H9 (cell line): ENCODE results near the gene ETV7. TPM values are rescaled to one million over a fixed set of nuclear protein-coding genes. Genes with fewer than 3 reads are reported as not detected.

Experiments used
- DNase-seq: peaks from one replicate; pipeline ENCODE4 v3.0.0-alpha.2; 2017
- H2AFZ ChIP-seq: one replicate; pipeline ENCODE4 v1.6.1; 2013; ENCODE audit warnings: mild to moderate bottlenecking, low read length, control low read depth, moderate library complexity
- H2AK5ac ChIP-seq: 2 replicates; pipeline ENCODE4 v1.6.1; 2013; ENCODE audit warnings: low read length, control low read depth, mixed read lengths; ENCODE audit not compliant: insufficient read length
- H2BK120ac ChIP-seq: one replicate; pipeline ENCODE4 v1.6.1; 2013; ENCODE audit warnings: low read depth, mild to moderate bottlenecking, low read length, control low read depth, inconsistent platforms; ENCODE audit not compliant: poor library complexity, severe bottlenecking
- H2BK12ac ChIP-seq: 2 replicates; pipeline ENCODE4 v1.6.1; 2013; ENCODE audit warnings: low read length, control low read depth, mixed read lengths, low read depth; ENCODE audit not compliant: insufficient read length
- H2BK15ac ChIP-seq: 2 replicates; pipeline ENCODE4 v1.6.1; 2013; ENCODE audit warnings: low read depth, low read length, control low read depth
- H2BK20ac ChIP-seq: one replicate; pipeline ENCODE4 v1.6.1; 2013; ENCODE audit warnings: low read depth, mild to moderate bottlenecking, low read length, control low read depth, inconsistent platforms; ENCODE audit not compliant: poor library complexity, severe bottlenecking
- H2BK5ac ChIP-seq: 2 replicates; pipeline ENCODE4 v1.6.1; 2013; ENCODE audit warnings: low read length, control low read depth, mixed read lengths; ENCODE audit not compliant: insufficient read length
- H3K14ac ChIP-seq: 2 replicates; pipeline ENCODE4 v1.6.1; 2013; ENCODE audit warnings: low read length, control low read depth; ENCODE audit not compliant: insufficient read depth
- H3K18ac ChIP-seq: 2 replicates; pipeline ENCODE4 v1.6.1; 2013; ENCODE audit warnings: low read depth, mild to moderate bottlenecking, mixed read lengths, low read length, control low read depth; ENCODE audit not compliant: insufficient read length
- H3K23ac ChIP-seq: 2 replicates; pipeline ENCODE4 v1.6.1; 2013; ENCODE audit warnings: low read length, control low read depth, mixed read lengths, low read depth; ENCODE audit not compliant: insufficient read length
- H3K23me2 ChIP-seq: 2 replicates; pipeline ENCODE4 v1.6.1; 2013; ENCODE audit warnings: low read depth, mild to moderate bottlenecking, mixed read lengths, low read length, control low read depth; ENCODE audit not compliant: insufficient read length, poor library complexity, severe bottlenecking
- H3K27ac ChIP-seq: 2 replicates; pipeline ENCODE4 v1.5.1; 2013; ENCODE audit warnings: low read length, control low read depth, mixed read lengths, low read depth; ENCODE audit not compliant: insufficient read length
- H3K27me3 ChIP-seq: 2 replicates; pipeline ENCODE4 v1.6.1; 2013; ENCODE audit warnings: low read length, control low read depth, inconsistent platforms; ENCODE audit not compliant: insufficient read depth
- H3K4ac ChIP-seq: 2 replicates; pipeline ENCODE4 v1.6.1; 2013; ENCODE audit warnings: low read depth, mild to moderate bottlenecking, control low read depth, inconsistent platforms, low read length, moderate library complexity
- H3K4me1 ChIP-seq: 2 replicates; pipeline ENCODE4 v1.6.1; 2013; ENCODE audit warnings: low read length, control low read depth, inconsistent platforms; ENCODE audit not compliant: insufficient read depth
- H3K4me2 ChIP-seq: 2 replicates; pipeline ENCODE4 v1.6.1; 2013; ENCODE audit warnings: low read length, control low read depth, mixed read lengths; ENCODE audit not compliant: insufficient read length, insufficient read depth
- H3K56ac ChIP-seq: 2 replicates; pipeline ENCODE4 v1.6.1; 2013; ENCODE audit warnings: low read depth, mild to moderate bottlenecking, mixed read lengths, low read length, control low read depth; ENCODE audit not compliant: insufficient read length
- H3K79me1 ChIP-seq: 2 replicates; pipeline ENCODE4 v1.6.1; 2013; ENCODE audit warnings: low read depth, mild to moderate bottlenecking, moderate library complexity, low read length, control low read depth, inconsistent platforms; ENCODE audit not compliant: insufficient read depth, poor library complexity, severe bottlenecking
- H3K79me2 ChIP-seq: 2 replicates; pipeline ENCODE4 v1.6.1; 2013; ENCODE audit warnings: low read length, control low read depth, inconsistent platforms; ENCODE audit not compliant: insufficient read depth
- H3K9ac ChIP-seq: 2 replicates; pipeline ENCODE4 v1.6.1; 2013; ENCODE audit warnings: low read length, control low read depth, mixed read lengths; ENCODE audit not compliant: insufficient read length; ENCODE audit errors: extremely low read depth
- H3K9me3 ChIP-seq: one replicate; pipeline ENCODE4 v1.6.1; 2013; ENCODE audit warnings: low read depth, low read length, inconsistent platforms; ENCODE audit not compliant: control insufficient read depth
- H3T11ph ChIP-seq: one replicate; pipeline ENCODE4 v1.6.1; 2013; ENCODE audit warnings: mild to moderate bottlenecking, low read length, control low read depth, inconsistent platforms
- H4K20me1 ChIP-seq: one replicate; pipeline ENCODE4 v1.6.1; 2013; ENCODE audit not compliant: control insufficient read depth, insufficient read length, insufficient read depth
- H4K5ac ChIP-seq: 2 replicates; pipeline ENCODE4 v1.6.1; 2013; ENCODE audit warnings: low read depth, mild to moderate bottlenecking, mixed read lengths, low read length, control low read depth; ENCODE audit not compliant: insufficient read length
- H4K8ac ChIP-seq: replicated peaks from 2 replicates; pipeline ENCODE4 v1.6.1; 2013; ENCODE audit warnings: low read length, control low read depth, mixed read lengths, low read depth; ENCODE audit not compliant: insufficient read length
- H4K91ac ChIP-seq: 2 replicates; pipeline ENCODE4 v1.6.1; 2013; ENCODE audit warnings: low read depth, mild to moderate bottlenecking, moderate library complexity, mixed read lengths, low read length, control low read depth; ENCODE audit not compliant: insufficient read length
- H3K27ac Mint-ChIP-seq, 3 experiments: 2 replicates in 2 of 3; 3 replicates in 1 of 3; pipeline ENCODE4 v1.8.0; 2020 to 2021; ENCODE audit warnings: mixed read lengths in 3 of 3, mild to moderate bottlenecking in 1 of 3, moderate library complexity in 1 of 3
- H3K27me3 Mint-ChIP-seq: 2 replicates; pipeline ENCODE4 v1.8.0; 2021; ENCODE audit warnings: low read depth, mild to moderate bottlenecking, moderate library complexity, mixed read lengths
- H3K36me3 Mint-ChIP-seq, 3 experiments: 2 replicates in 2 of 3; 3 replicates in 1 of 3; pipeline ENCODE4 v1.8.0; 2020 to 2021; ENCODE audit warnings: low read depth in 3 of 3, mixed read lengths in 3 of 3; ENCODE audit not compliant: insufficient read depth in 1 of 3
- H3K4me1 Mint-ChIP-seq, 2 experiments: 2 replicates each; pipeline ENCODE4 v1.8.0; 2020; ENCODE audit warnings: mixed read lengths in 2 of 2
- H3K4me3 Mint-ChIP-seq, 2 experiments: 2 replicates in 1 of 2; 3 replicates in 1 of 2; pipeline ENCODE4 v1.8.0; 2020 to 2021; ENCODE audit warnings: mild to moderate bottlenecking in 2 of 2, mixed read lengths in 2 of 2, moderate library complexity in 1 of 2
- H3K9me3 Mint-ChIP-seq, 2 experiments: 2 replicates in 1 of 2; 3 replicates in 1 of 2; pipeline ENCODE4 v1.8.0; 2020; ENCODE audit warnings: mild to moderate bottlenecking in 2 of 2, mixed read lengths in 2 of 2, moderate library complexity in 1 of 2
- CTCF ChIP-seq: fragments of 200-600 bp; sonication (generic); conservative IDR thresholded peaks from 3 replicates; pipeline ENCODE4 v1.8.0; 2021; ENCODE audit warnings: antibody characterized with exemption, mild to moderate bottlenecking
- WGBS: extraction: QIAGEN DNeasy Blood & Tissue Kit; methylation state at CpG from one replicate; pipeline ENCODE4 v1.1.7; 2013; ENCODE audit warnings: missing lambda C conversion rate, low lambda C conversion rate, mixed read lengths; ENCODE audit not compliant: insufficient read length; ENCODE audit errors: extremely low coverage; 5-methylcytosine and 5-hydroxymethylcytosine counted together
- total RNA-seq: library from RNA; stranded (reverse); gene quantifications from 2 replicates; pipeline ENCODE4 v1.2.1, GENCODE V29; 2021

Gene ETV7
- total RNA-seq, 1 experiment from 2014 or later = 0.92 TPM

GRCh38 chr6:36345681-36346466 lies 41.6 kb downstream of the ETV7 start:
- no peak overlapping the region for H2AFZ ChIP-seq

More at GRCh38 chr6:36345681-36346466, 41.6 kb downstream of the ETV7 start:
- Histone ChIP-seq H2AK5ac (no peak overlapping the region), H2BK12ac (no peak overlapping the region), H3K79me2 (no peaks in the 10 kb centered on the region), H3K9ac (no peak overlapping the region), H3K23ac (no peak overlapping the region), H2BK5ac (no peak overlapping the region), H3K79me1 (no peaks in the 10 kb centered on the region), H3K14ac (no peak overlapping the region; the same call in 1 of the 2 replicates), H2BK15ac (no peak overlapping the region), H4K20me1 (no peaks in the 10 kb centered on the region), H3K4me1 (no peaks in the 10 kb centered on the region), H4K5ac (no peak overlapping the region), H3K4ac (no peak overlapping the region), H4K91ac (no peak overlapping the region), H3K27ac (no peak overlapping the region), H3K4me2 (no peak overlapping the region), H3K56ac (no peak overlapping the region), H3T11ph (no peak overlapping the region), H3K27me3 (no peaks in the 10 kb centered on the region), H4K8ac (no peak overlapping the region), H2BK120ac (no peak overlapping the region), H2BK20ac (no peak overlapping the region), H3K23me2 (peaks cover under 1% of the 10 kb centered on the region), H3K9me3 (no peaks in the 10 kb centered on the region), H3K18ac (no peak overlapping the region)
- Mint-ChIP-seq H3K27me3 (peaks cover 5% of the 10 kb centered on the region), H3K36me3 (no peaks in the 10 kb centered on the region), H3K4me3 (no peak overlapping the region), H3K27ac (no peak overlapping the region), H3K9me3 (no peaks in the 10 kb centered on the region; a peak in 1 of 5 replicates), H3K4me1 (peaks cover under 1 to 3% of the 10 kb centered on the region in 2 experiments)
- no CpG with 5 or more reads among the region's 13 CpGs for WGBS
- no peak for TF ChIP-seq CTCF
- DNase-seq = peak; percentile 75
